Activated CD4-positive, CD25-positive, alpha-beta regulatory T cell treated with anti-CD3 and anti-CD28 coated beads, Interleukin-2, amount 50 U/mL, for 16 hours (primary cell): ENCODE measurements around the gene SIGLEC15.
"Not testable (repeated sequence)": the region's sequence is repeated elsewhere in the genome, so short reads cannot be mapped to it uniquely, and the experiment has no call there.

Source experiments
- DNase-seq: peaks from one replicate; pipeline ENCODE4 v3.0.0-alpha.2; 2020; ENCODE audit warnings: low read depth, low spot score

The SIGLEC15 gene

DNA sequence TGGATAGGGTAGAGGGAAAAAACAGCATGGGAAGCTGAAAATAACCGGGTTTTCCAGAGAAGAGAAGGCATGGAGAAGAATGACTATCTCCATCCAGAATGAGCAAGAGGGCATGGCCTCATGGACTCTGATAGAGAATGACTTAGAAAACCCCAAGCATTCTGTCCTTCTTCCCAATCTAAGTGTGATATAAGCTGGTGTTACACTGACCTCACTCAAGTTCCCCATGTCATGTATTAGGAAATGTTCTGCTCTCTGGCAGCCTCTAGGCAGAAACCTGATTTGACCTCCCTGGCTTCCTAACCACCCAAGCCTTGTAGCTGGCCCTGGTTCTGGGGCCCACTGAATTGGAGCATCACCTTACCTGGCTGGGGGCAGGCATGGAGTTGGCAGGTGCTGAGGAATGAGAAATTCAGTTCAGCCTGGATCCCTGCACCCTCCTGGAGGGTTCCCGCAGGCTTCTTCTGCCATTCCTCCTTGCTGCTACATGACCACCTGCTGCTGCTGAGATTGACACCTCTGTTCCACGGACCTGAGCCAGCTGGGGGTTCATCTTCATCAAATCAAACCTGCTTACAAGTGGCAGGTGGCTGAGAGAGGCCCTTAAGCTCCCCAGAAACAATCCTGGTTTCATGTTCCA is 5.2 kb upstream of the SIGLEC15 start:
- DNase-seq: no peak

DNA sequence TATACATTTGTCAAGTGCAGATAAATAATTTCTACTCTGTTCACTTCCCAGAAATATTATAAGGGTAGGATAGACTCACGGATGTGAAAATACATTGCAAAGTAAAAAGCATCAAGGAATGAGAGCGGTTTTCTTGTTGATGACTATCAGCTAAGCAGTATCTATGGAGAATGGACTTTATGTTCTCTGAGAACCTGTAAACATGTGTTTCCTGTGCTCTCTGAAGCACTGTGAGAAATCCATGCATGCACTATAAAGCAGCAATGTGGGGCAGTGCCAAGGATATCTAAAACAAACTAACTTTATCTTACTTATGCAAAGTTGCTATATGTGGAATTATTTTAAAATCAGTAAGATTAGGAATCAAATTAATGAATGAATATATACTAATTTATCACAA is 4.4 kb upstream of the SIGLEC15 start:
- DNase-seq: no peak

DNA sequence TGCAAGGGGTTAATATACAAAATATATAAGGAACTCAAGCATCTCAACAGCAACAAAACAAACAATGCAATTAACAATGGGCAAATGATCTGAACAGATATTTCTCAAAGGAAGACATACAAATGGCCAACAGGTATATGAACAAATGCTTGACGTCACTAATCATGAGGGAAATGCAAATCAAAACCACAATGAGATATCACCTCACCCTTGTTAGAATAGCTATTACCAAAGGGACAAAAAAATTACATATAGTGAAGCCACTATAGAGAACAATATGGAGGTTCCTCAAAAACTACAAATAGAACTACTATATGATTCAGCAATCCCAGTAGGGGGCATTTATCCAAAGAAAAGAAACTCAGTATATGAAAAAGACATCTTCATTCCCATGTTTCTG is 3.8 kb upstream of the SIGLEC15 start:
- no peak for DNase-seq

GRCh38 chr18:45826084-45826483 is 609 bp downstream of the SIGLEC15 start:
- no peak for DNase-seq

DNA sequence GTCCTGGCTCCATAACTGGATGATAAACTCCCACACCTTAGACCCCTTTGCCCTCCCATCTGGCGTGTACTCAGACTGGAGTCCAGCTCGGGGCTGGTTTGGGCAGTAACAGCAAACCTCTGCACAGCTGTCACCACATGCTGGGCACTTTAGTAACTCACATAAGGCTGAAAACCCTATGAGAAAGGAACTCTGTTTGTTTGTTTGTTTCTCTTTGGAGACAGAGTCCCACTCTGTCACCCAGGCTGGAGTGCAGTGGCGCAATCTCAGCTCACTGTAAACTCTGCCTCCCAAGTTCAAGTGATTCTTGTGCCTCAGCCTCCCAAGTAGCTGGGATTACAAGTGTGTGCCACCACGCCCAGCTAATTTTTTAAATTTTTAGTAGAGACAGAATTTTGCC is 1.2 kb downstream of the SIGLEC15 start:
- not testable (repeated sequence) for DNase-seq

GRCh38 chr18:45828917-45829811 is 3.7 kb downstream of the SIGLEC15 start:
- no peak for DNase-seq

DNA sequence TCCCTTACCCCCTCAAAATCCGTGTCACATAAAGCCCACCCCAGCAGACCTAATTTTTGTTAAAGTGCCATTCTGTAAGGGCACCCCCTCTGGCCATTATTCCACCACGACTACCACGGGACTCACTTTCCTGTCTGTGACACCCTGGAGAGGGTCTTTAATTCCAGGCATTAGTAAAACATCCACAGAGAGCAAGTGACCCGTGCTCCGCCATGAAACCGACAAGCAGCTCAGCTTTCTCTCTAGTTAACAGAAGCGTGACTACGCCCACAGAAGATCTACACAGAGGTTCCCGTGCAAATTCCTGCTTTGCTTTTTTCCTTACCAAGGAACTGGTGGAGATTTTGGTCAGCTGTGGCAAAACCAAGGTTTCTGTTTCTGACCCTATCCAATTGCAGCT is 4.4 kb downstream of the SIGLEC15 start:
- DNase-seq: no peak

DNA sequence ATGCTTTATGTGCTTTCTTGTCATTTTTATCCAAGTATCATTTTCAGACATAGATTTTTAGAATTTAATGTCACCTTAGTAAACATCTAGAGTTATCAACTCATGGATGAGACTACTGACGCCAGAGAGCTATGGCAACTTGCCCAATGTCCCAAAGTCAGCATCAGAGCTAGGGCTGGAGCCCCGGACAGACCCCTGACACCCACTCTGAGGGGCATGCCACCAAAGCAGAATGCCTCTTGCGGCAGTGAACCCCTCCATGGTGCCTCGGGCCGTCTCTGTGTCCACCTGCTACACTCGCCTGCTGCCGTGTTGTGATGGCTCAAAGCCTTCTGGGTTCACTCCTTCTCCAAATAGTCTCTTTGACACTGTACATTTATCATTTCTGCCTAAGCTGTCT is 5.4 kb downstream of the SIGLEC15 start:
- DNase-seq: no peak

- no peak for DNase-seq
These were observed 8.4 kb downstream of the SIGLEC15 start for GRCh38 chr18:45833846-45834245.

GRCh38 chr18:45834306-45834705 is 8.8 kb downstream of the SIGLEC15 start:
- no peak for DNase-seq

DNA sequence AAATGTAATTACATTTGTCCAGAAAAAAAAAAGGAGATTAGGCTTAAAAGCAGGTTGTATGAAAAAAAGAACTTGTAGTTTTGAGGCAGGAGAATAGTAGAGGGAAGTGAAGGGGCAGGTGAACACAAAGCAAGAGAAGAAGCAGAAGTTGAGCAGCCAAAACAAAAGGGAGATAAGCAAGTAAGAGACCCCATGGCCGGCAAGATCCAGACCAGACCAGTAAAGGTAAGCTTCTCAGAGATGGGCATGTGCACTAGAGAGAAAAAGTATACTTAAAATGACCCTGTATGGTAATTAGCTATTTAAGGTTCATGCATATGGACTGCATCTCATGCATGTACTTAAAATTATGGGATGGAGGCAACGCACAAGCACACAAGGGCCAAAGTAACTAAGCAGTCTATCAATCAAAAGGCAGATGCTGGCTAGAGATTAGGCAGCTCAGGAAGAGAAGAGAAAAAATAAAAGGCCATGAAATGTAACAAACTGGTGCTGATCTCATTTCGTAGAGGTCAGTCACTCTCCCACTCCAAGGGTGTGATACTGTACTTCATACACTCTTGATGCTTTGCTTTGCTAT is 9.7 kb downstream of the SIGLEC15 start:
- no peak for DNase-seq

- DNase-seq: no peak
These were observed 11.0 kb downstream of the SIGLEC15 start for GRCh38 chr18:45836242-45837205.

DNA sequence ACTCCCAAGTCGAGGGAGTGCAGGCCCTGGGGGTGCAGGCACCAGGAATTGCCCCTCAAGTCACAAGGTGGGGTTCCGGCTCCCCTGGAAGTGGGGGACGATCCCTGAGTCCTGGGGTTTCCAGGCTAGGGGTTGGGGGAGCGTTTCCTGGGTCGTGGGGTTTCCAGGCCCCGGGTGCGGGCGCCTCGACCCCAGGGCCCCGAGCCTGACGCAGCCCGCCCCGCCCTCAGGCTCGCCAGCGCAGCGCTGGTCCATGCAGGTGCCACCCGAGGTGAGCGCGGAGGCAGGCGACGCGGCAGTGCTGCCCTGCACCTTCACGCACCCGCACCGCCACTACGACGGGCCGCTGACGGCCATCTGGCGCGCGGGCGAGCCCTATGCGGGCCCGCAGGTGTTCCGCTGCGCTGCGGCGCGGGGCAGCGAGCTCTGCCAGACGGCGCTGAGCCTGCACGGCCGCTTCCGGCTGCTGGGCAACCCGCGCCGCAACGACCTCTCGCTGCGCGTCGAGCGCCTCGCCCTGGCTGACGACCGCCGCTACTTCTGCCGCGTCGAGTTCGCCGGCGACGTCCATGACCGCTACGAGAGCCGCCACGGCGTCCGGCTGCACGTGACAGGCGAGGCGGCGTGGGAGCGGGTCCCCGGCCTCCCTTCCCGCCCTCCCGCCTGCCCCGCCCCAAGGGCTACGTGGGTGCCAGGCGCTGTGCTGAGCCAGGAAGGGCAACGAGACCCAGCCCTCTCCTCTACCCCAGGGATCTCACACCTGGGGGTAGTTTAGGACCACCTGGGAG is 12.0 kb downstream of the SIGLEC15 start:
- DNase-seq: no peak

DNA sequence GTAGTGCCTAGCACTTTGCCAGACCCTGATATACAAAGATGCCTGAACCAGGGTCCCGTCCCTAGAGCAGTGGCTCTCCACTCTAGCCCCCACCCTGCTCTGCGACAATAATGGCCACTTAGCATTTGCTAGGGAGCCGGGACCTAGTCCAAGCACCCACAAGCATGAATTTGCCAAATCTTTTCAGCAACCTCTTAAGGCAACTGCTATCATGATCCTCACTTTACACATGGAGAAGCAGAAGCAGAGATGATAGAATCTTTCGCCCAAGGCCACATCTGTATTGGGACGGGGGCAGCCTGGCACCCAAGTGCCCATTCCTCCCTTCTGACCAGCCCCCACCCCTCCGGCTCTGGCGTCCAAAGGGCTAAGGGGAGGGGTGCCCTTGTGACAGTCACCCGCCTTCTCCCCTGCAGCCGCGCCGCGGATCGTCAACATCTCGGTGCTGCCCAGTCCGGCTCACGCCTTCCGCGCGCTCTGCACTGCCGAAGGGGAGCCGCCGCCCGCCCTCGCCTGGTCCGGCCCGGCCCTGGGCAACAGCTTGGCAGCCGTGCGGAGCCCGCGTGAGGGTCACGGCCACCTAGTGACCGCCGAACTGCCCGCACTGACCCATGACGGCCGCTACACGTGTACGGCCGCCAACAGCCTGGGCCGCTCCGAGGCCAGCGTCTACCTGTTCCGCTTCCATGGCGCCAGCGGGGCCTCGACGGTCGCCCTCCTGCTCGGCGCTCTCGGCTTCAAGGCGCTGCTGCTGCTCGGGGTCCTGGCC is 13.0 kb downstream of the SIGLEC15 start:
- DNase-seq: no peak

GRCh38 chr18:45839414-45840395 is 14.2 kb downstream of the SIGLEC15 start:
- no peak for DNase-seq

DNA sequence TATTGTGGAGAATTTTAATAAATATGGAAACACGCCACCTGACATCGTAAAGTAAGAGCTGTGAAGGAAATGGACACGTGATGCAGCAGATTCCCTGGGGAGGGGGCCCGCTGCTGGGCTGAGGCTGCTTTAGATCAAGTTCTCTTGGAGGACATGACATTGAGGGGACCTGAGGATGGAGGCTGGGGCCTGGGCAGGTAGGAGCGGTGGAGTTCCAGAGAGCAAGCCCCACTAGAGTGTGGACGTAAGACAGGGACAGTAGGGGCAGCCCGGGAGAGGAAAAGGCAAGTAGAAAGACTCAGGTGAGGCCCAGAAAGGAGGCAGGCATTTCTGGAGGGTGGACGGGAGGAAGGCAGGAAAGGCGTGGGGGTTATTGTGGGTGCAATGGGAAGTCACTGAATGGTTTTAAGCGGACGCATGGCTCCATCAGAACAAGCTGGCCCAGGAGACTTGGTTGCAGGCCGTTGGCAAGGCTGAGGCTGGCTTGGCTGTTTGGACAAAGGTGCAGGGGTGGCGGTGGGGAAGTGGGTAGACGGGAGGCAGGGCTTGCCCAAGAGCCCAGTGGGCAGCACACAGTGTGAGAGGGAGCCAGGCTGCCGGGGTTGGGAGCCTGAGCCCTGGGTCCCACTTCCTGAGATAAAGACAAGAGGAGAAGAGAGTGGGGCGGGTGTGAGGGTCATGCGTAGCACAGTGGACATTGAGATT is 15.7 kb downstream of the SIGLEC15 start:
- DNase-seq: no peak

GRCh38 chr18:45841765-45842442 is 16.4 kb downstream of the SIGLEC15 start:
- DNase-seq: no peak

GRCh38 chr18:45843019-45843418 is 17.5 kb downstream of the SIGLEC15 start:
- DNase-seq: no peak
